IMR-90 (cell line): ENCODE data around the gene SAPCD1. TPM values are rescaled to one million over a fixed set of nuclear protein-coding genes. Genes with fewer than 3 reads are reported as not detected.

ENCODE experiments used
- ATAC-seq: fragments of 200-7000 bp; cut with Tn5 transposase; 2 replicates; pipeline ENCODE4 v1.9.1; 2020; ENCODE audit warnings: low read depth, mild to moderate bottlenecking, moderate library complexity
- BruUV-seq: library from RNA; stranded (reverse); fragments of 400-500 nt; replicated peaks from 2 replicates; lab custom pipeline; 2021; lab: Mats Ljungman, UMichigan
- CTCF ChIA-PET: fragments of 300-600 bp; formaldehyde crosslinking; extraction: SDS; loops from one replicate; lab custom pipeline; 2021; ENCODE audit warnings: antibody characterized with exemption; lab: Yijun Ruan, JAX
- POLR2A ChIA-PET: fragments of 300-600 bp; sonication (Branson Sonifier 250); formaldehyde crosslinking; loops from one replicate; lab custom pipeline; 2022; ENCODE audit warnings: antibody characterized with exemption; ENCODE audit not compliant: unreplicated experiment; lab: Charles Lee
- DNase-seq: peaks from one replicate; pipeline ENCODE4 v3.0.0; 2013
- H2AFZ ChIP-seq: replicated peaks from 2 replicates; pipeline ENCODE3; 2013; ENCODE audit warnings: low read length, mild to moderate bottlenecking; ENCODE audit not compliant: poor library complexity
- H2AK5ac ChIP-seq: 2 replicates; pipeline ENCODE4 v1.6.1; 2013; ENCODE audit warnings: low read depth, low read length, inconsistent platforms
- H2AK9ac ChIP-seq: replicated peaks from 2 replicates; pipeline ENCODE3; 2013; ENCODE audit warnings: mild to moderate bottlenecking, low read depth, low read length, moderate library complexity; ENCODE audit not compliant: poor library complexity
- H2BK120ac ChIP-seq: 2 replicates; pipeline ENCODE4 v1.6.1; 2013; ENCODE audit warnings: low read depth, low read length, inconsistent platforms
- H2BK15ac ChIP-seq: 3 replicates; pipeline ENCODE4 v1.6.1; 2013; ENCODE audit warnings: low read depth, low read length, inconsistent platforms
- H2BK20ac ChIP-seq: 2 replicates; pipeline ENCODE4 v1.6.1; 2013; ENCODE audit warnings: low read depth, mild to moderate bottlenecking, inconsistent platforms, low read length, moderate library complexity
- H2BK5ac ChIP-seq: 2 replicates; pipeline ENCODE4 v1.6.1; 2013; ENCODE audit warnings: mild to moderate bottlenecking, low read depth, low read length, inconsistent platforms; ENCODE audit not compliant: poor library complexity, severe bottlenecking
- H3K14ac ChIP-seq: replicated peaks from 2 replicates; pipeline ENCODE4 v1.6.1; 2013; ENCODE audit warnings: low read depth, low read length, inconsistent platforms
- H3K18ac ChIP-seq: 2 replicates; pipeline ENCODE4 v1.6.1; 2013; ENCODE audit warnings: low read depth, low read length, control low read depth
- H3K23ac ChIP-seq: 2 replicates; pipeline ENCODE4 v1.6.1; 2013; ENCODE audit warnings: low read depth, low read length, inconsistent platforms
- H3K27ac ChIP-seq: 2 replicates; pipeline ENCODE4 v1.5.1; 2013; ENCODE audit warnings: mild to moderate bottlenecking, control low read depth, low read length; ENCODE audit not compliant: insufficient read depth
- H3K27me3 ChIP-seq: 2 replicates; pipeline ENCODE4 v1.6.1; 2013; ENCODE audit warnings: low read length; ENCODE audit not compliant: control insufficient read depth, insufficient read depth
- H3K36me3 ChIP-seq: 2 replicates; pipeline ENCODE4 v1.6.1; 2013; ENCODE audit warnings: low read length, mixed read lengths; ENCODE audit not compliant: control insufficient read depth, insufficient read depth
- H3K4ac ChIP-seq: 2 replicates; pipeline ENCODE4 v1.6.1; 2013; ENCODE audit warnings: low read depth, low read length, inconsistent platforms
- H3K4me1 ChIP-seq: 2 replicates; pipeline ENCODE4 v1.6.1; 2013; ENCODE audit warnings: low read length, mixed read lengths; ENCODE audit not compliant: control insufficient read depth, insufficient read depth
- H3K4me2 ChIP-seq: 2 replicates; pipeline ENCODE4 v1.6.1; 2013; ENCODE audit warnings: low read depth, mild to moderate bottlenecking, control low read depth, low read length, moderate library complexity
- H3K4me3 ChIP-seq: 2 replicates; pipeline ENCODE4 v1.5.1; 2013; ENCODE audit warnings: low read depth, mild to moderate bottlenecking, control low read depth, low read length, moderate library complexity; ENCODE audit not compliant: insufficient read depth
- H3K56ac ChIP-seq: 2 replicates; pipeline ENCODE4 v1.6.1; 2013; ENCODE audit warnings: low read length, inconsistent platforms; ENCODE audit not compliant: insufficient read depth; ENCODE audit errors: extremely low read depth
- H3K79me1 ChIP-seq, 2 experiments: 2 replicates each; pipeline ENCODE4 v1.6.1; 2013; ENCODE audit warnings: low read length in 2 of 2, inconsistent platforms in 1 of 2, low read depth in 1 of 2
- H3K9ac ChIP-seq: 2 replicates; pipeline ENCODE4 v1.6.1; 2013; ENCODE audit warnings: low read depth, low read length, control low read depth
- H3K9me1 ChIP-seq: 2 replicates; pipeline ENCODE4 v1.6.1; 2013; ENCODE audit warnings: low read length, inconsistent platforms; ENCODE audit not compliant: insufficient read depth
- H3K9me3 ChIP-seq: 2 replicates; pipeline ENCODE4 v1.6.1; 2013; ENCODE audit warnings: low read length; ENCODE audit not compliant: control insufficient read depth, insufficient read depth
- H4K20me1 ChIP-seq: 2 replicates; pipeline ENCODE4 v1.6.1; 2013; ENCODE audit warnings: low read length, inconsistent platforms; ENCODE audit not compliant: insufficient read depth
- H4K5ac ChIP-seq: 2 replicates; pipeline ENCODE4 v1.6.1; 2013; ENCODE audit warnings: mild to moderate bottlenecking, low read depth, low read length, control low read depth
- H4K8ac ChIP-seq, 2 experiments: 2 replicates each; pipeline ENCODE4 v1.6.1; 2013; ENCODE audit warnings: low read depth in 2 of 2, low read length in 2 of 2, control low read depth in 1 of 2, inconsistent platforms in 1 of 2
- H4K91ac ChIP-seq: 2 replicates; pipeline ENCODE4 v1.6.1; 2013; ENCODE audit warnings: low read depth, low read length, inconsistent platforms; ENCODE audit not compliant: insufficient read depth
- BHLHE40 ChIP-seq: fragments of 150-350 bp; IDR thresholded peaks from 2 replicates; pipeline ENCODE4 v1.6.1; 2016; ENCODE audit warnings: mild to moderate bottlenecking, low read depth, low read length
- CEBPB ChIP-seq: IDR thresholded peaks from 2 replicates; pipeline ENCODE4 v1.6.1; 2012; ENCODE audit warnings: low read depth, low read length, improper control_type of control experiment
- CTCF ChIP-seq: conservative IDR thresholded peaks from 2 replicates; pipeline ENCODE4 v1.5.1; 2012; ENCODE audit warnings: mild to moderate bottlenecking, low read depth, low read length, improper control_type of control experiment
- POLR2A ChIP-seq: IDR thresholded peaks from 2 replicates; pipeline ENCODE4 v1.6.1; 2012; ENCODE audit warnings: mild to moderate bottlenecking, low read depth, low read length
- RAD21 ChIP-seq: IDR thresholded peaks from 2 replicates; pipeline ENCODE4 v1.6.1; 2012; ENCODE audit warnings: low read length, improper control_type of control experiment
- RFX5 ChIP-seq: IDR thresholded peaks from 2 replicates; pipeline ENCODE4 v1.8.0; 2012; ENCODE audit warnings: low read depth, mild to moderate bottlenecking, low read length, moderate library complexity
- SMC3 ChIP-seq: fragments of 150-350 bp; IDR thresholded peaks from 2 replicates; pipeline ENCODE4 v1.6.1; 2016; ENCODE audit warnings: low read depth, mild to moderate bottlenecking, antibody characterized with exemption, low read length, moderate library complexity
- WGBS, 2 experiments: methylation state at CpG; one replicate each; pipeline versions ENCODE4 v1.1.5 to v1.1.7; 2013; ENCODE audit warnings: missing lambda C conversion rate in 2 of 2; ENCODE audit not compliant: insufficient read length in 1 of 2; ENCODE audit errors: extremely low coverage in 2 of 2; 5-methylcytosine and 5-hydroxymethylcytosine counted together
- dilution Hi-C: fragments of 300-500 bp; cut with HindIII; formaldehyde crosslinking; loops from one replicate; pipeline ENCODE4 v1.14.3; 2018; ENCODE audit warnings: low sequenced_read_pairs; ENCODE audit not compliant: unreplicated experiment
- in situ Hi-C: fragments of 300-500 bp; cut with MboI; formaldehyde crosslinking; loops from 3 replicates; pipeline ENCODE4 v1.14.3; 2019; ENCODE audit warnings: low sequenced_read_pairs, inconsistent platforms, mixed read lengths
- intact Hi-C: fragments of 100-400 bp; cut with micrococcal nuclease; formaldehyde crosslinking; loops from 2 replicates; pipeline ENCODE4 v1.10.0; 2022
- polyA plus RNA-seq, 3 experiments: library from polyadenylated mRNA; depleted of rRNA; stranded (reverse); fragments of >200 nt; gene quantifications; 2 replicates each; pipeline ENCODE4 v1.2.3, GENCODE V29; 2012; ENCODE audit warnings: low replicate concordance in 1 of 3
- total RNA-seq: library from RNA; depleted of rRNA; stranded (reverse); fragments of >200 nt; gene quantifications from 2 replicates; pipeline ENCODE4 v1.2.3, GENCODE V29; 2012
- TF ChIP-seq, protein P1 (sequence below): fragments of 150-350 bp; IDR thresholded peaks from 2 replicates; pipeline ENCODE4 v1.6.1; 2016; ENCODE audit warnings: low read depth, mild to moderate bottlenecking, low read length, moderate library complexity, borderline replicate concordance

The SAPCD1 gene
- total and polyA plus RNA-seq, 2 of the 4 experiments (the other 2 are of a cell fraction): 2.3 TPM; not detected in 1

DNA sequence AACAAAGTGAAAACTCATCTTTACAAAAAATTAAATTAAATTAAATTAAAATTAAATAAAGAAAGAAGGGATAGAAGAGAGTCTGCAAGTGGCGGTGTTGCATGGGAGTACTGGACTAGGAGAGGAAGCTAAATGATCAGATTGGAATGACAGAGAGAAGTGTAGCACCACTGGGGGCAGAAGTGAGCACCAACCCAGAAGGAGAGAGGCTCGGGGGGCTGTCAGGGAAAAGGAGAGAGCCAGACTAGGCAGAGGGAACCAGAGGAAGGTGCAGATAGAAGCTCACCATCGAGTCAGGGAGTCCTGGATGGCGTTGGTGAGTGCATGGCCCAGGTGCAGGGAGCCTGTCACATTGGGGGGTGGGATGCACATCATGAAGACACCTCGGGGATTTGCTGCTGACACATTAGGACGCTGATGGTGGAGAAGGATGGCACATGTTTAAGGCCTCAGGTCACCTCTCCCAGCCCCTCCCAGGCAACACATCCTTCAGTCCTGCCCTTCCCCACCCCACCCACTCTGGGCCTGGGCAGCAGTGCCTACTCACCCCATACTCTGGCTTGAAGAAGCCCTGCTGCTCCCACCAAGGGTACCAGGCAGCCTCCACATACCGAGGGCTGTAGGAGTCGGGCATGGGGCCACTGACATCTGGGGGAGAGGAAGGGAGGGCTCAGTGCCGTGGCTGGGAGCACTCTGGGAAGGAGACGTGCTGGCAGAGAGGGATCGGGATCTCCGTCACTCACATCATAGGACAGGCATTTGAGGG, 29.1 kb downstream of the SAPCD1 start:
- ChIA-PET CTCF (interaction anchor here (0.6 to 1.2 kb wide), 8 partner anchors 11 to 164 kb away, joined by 3 read pairs; partner anchors contain the start of gene ABHD16A), POLR2A (interaction anchor here (1.0 kb wide), 1 partner anchor 36 kb away, joined by 4 read pairs; the partner anchor contains the start of gene HSPA1B)
- no peak overlapping the region for H4K91ac ChIP-seq
- 0 out of 2 replicates have a peak overlapping the region, but pooled peaks have one; percentile 55 for H3K23ac ChIP-seq
- no peaks in the 10 kb centered on the region for H4K20me1 ChIP-seq
- no peaks in the 10 kb centered on the region for H3K27me3 ChIP-seq
- H2BK120ac ChIP-seq: no peak overlapping the region
- H3K4me2 ChIP-seq: no peak overlapping the region
- H3K4ac ChIP-seq: peak overlapping the region; percentile 62; the same call in 1 of the 2 replicates
- no peak overlapping the region for H3K27ac ChIP-seq
- ATAC-seq: peak; percentile 15; the same call in 1 of the 2 replicates
- 30% methylated on average over 2 of the region's 12 CpGs; no CpG with 5 or more reads in 1 of the 2 experiments for WGBS, 2 experiments
- BruUV-seq: no TSS peak
- DNase-seq: peak; percentile 39
- no peak for TF ChIP-seq CEBPB
- TF ChIP-seq POLR2A: no peak
- peak; percentile 58 for TF ChIP-seq CTCF
- no peak for TF ChIP-seq RFX5
- TF ChIP-seq BHLHE40: no peak
- peak; percentile 29; the same call in 1 of the 2 replicates for TF ChIP-seq SMC3
- peak; percentile 46 for TF ChIP-seq RAD21
- TF ChIP-seq, protein P1, sequence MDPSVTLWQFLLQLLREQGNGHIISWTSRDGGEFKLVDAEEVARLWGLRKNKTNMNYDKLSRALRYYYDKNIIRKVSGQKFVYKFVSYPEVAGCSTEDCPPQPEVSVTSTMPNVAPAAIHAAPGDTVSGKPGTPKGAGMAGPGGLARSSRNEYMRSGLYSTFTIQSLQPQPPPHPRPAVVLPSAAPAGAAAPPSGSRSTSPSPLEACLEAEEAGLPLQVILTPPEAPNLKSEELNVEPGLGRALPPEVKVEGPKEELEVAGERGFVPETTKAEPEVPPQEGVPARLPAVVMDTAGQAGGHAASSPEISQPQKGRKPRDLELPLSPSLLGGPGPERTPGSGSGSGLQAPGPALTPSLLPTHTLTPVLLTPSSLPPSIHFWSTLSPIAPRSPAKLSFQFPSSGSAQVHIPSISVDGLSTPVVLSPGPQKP: no peak
- H3K9ac ChIP-seq: no peak overlapping the region
- no peaks in the 10 kb centered on the region; the same call in 1 of the 2 replicates for H3K4me1 ChIP-seq
- H2AK5ac ChIP-seq: no peak overlapping the region
- no peak overlapping the region for H2AK9ac ChIP-seq
- H3K36me3 ChIP-seq: peaks cover 20% of the 10 kb centered on the region
- H3K79me1 ChIP-seq: peaks cover 0 to 51% of the 10 kb centered on the region in 2 experiments
- in situ Hi-C loops: no loop called here
- no peak overlapping the region for H3K18ac ChIP-seq
- no peak overlapping the region for H3K56ac ChIP-seq
- H3K14ac ChIP-seq: no peak overlapping the region
- no peak overlapping the region for H4K5ac ChIP-seq
- 0 out of 2 replicates have a peak, but pooled peaks cover 3% of the 10 kb centered on the region for H3K9me1 ChIP-seq
- no peak overlapping the region for H2BK5ac ChIP-seq
- no peaks in the 10 kb centered on the region for H3K9me3 ChIP-seq
- no peak overlapping the region for H2AFZ ChIP-seq
- dilution Hi-C loops: no loop called here
- no peak overlapping the region for H2BK15ac ChIP-seq
- H3K4me3 ChIP-seq: no peak overlapping the region
- H4K8ac ChIP-seq: no peak overlapping the region
- intact Hi-C loops: no loop called here
- H2BK20ac ChIP-seq: no peak overlapping the region
